ENCODE results near the gene HCRTR1.

DNA sequence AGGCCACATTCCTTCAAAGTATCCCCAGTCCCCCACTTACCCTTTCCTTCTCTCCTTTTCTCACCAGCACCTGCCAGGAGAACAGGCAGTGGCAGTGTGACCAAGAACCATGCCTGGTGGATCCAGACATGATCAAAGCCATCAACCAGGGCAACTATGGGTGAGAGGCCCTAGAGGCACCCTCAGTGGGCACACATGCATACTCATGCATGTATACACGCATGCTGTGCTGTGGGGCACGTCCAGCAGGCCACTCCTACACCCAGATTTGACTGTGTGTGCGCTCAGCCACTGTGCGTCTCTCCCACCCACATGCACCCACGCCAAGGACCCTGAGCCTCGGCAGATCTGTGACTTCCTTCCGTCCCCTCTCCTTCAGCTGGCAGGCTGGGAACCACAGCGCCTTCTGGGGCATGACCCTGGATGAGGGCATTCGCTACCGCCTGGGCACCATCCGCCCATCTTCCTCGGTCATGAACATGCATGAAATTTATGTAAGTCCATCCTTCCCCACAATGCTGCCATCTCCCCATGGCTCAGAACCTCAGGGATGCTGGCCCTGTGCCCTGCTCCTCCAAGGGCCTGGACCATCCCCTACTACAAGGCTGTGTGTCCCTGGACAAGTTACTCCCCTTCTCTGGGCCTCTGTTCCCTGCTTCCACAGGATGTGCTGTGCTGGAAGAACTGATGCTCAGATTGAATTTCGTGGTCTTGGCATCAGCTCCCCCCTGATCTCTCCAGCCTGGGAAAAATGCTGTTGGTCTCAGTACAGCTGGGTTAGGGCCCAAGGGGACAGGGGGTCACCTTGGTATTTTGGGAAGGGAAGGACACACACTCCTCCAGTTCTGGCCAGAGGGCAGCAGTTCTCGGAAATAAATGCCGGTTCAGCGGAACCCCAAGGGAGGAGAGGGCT is 34.2 kb upstream of the HCRTR1 start:
- TF ChIP-seq POLR2A (IDR thresholded peaks at IDR 0.05) (no peak), EP300 (IDR thresholded peaks at IDR 0.05) (no peak)
- TF ChIP-seq, protein P1, sequence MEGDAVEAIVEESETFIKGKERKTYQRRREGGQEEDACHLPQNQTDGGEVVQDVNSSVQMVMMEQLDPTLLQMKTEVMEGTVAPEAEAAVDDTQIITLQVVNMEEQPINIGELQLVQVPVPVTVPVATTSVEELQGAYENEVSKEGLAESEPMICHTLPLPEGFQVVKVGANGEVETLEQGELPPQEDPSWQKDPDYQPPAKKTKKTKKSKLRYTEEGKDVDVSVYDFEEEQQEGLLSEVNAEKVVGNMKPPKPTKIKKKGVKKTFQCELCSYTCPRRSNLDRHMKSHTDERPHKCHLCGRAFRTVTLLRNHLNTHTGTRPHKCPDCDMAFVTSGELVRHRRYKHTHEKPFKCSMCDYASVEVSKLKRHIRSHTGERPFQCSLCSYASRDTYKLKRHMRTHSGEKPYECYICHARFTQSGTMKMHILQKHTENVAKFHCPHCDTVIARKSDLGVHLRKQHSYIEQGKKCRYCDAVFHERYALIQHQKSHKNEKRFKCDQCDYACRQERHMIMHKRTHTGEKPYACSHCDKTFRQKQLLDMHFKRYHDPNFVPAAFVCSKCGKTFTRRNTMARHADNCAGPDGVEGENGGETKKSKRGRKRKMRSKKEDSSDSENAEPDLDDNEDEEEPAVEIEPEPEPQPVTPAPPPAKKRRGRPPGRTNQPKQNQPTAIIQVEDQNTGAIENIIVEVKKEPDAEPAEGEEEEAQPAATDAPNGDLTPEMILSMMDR (IDR thresholded peaks at IDR 0.05) = no peak

Data from tibial nerve (tissue), 4 donors.